Vagina (tissue), 2 donors: ENCODE measurements around the gene WTIP.

ENCODE experiments used
- POLR2A ChIP-seq, 2 donors: fragments of 450-650 bp; IDR thresholded peaks; one replicate each; pipeline ENCODE4 v1.6.1; 2017; ENCODE audit warnings: antibody characterized with exemption in 2 of 2, mild to moderate bottlenecking in 2 of 2, moderate library complexity in 2 of 2
- POLR2AphosphoS5 ChIP-seq, 2 donors: sonication (generic); formaldehyde crosslinking; IDR thresholded peaks; one replicate each; pipeline ENCODE4 v1.9.0; 2017; ENCODE audit warnings: antibody characterized with exemption in 2 of 2, mild to moderate bottlenecking in 2 of 2, low read depth in 1 of 2; ENCODE audit not compliant: insufficient read depth in 1 of 2
- TF ChIP-seq, protein P1 (sequence below), 3 experiments: fragments of 450-650 bp in 2 of 3; fragments of 200-600 bp in 1 of 3; sonication (generic) in 1 of 3; IDR thresholded peaks; one replicate each; pipeline ENCODE4 v1.5.1; 2017 to 2019; ENCODE audit warnings: antibody characterized with exemption in 3 of 3, mild to moderate bottlenecking in 2 of 3, moderate library complexity in 2 of 3

DNA sequence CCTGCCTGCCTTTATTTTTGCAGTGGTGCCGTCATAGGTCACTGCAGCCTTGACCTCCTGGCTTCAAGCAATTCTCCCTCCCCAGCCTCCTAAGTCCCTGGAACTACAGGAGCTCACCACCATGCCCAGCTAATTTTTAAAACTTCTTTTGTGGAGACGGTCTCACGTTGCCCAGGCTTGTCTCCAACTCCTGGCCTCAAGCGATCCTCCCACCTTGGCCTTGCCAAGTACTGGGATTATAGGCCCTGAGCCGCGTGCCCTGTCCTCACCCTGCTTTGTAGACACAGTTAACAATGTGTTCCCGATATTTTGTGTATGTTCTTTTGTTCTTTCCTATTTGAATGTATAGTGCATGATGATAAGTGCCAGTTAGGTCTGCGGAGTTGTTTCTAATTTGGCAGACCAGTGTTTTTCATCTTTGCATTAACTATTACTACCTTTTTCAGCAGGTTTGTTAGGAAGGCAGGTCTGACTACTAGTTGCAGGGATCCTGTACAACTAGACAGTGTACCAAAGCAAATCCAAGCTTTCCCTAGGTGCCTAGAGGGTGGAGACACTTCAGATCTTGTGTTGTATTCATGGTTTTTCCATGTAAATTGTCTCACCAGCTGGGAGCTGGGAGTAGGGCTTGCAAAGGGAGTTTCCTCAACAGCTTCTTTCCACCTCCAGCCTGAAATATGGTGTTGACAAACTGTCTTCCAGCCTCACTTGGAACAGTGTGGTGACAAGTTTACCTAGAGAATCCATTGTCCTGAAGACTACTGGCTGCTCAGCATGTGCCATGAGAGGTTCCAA is 9.5 kb upstream of the WTIP start:
- no peak for TF ChIP-seq POLR2A (IDR thresholded peaks at IDR 0.05)
- TF ChIP-seq, protein P1, sequence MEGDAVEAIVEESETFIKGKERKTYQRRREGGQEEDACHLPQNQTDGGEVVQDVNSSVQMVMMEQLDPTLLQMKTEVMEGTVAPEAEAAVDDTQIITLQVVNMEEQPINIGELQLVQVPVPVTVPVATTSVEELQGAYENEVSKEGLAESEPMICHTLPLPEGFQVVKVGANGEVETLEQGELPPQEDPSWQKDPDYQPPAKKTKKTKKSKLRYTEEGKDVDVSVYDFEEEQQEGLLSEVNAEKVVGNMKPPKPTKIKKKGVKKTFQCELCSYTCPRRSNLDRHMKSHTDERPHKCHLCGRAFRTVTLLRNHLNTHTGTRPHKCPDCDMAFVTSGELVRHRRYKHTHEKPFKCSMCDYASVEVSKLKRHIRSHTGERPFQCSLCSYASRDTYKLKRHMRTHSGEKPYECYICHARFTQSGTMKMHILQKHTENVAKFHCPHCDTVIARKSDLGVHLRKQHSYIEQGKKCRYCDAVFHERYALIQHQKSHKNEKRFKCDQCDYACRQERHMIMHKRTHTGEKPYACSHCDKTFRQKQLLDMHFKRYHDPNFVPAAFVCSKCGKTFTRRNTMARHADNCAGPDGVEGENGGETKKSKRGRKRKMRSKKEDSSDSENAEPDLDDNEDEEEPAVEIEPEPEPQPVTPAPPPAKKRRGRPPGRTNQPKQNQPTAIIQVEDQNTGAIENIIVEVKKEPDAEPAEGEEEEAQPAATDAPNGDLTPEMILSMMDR (IDR thresholded peaks at IDR 0.05) = no peak
- TF ChIP-seq POLR2AphosphoS5 (IDR thresholded peaks at IDR 0.05; ENCODE audit: insufficient read depth in 1 of 2, low read depth in 1 of 2) = no peak
